KMS-11 (cell line): ENCODE results near the gene IKZF4.

Experiments used
- H2AFZ ChIP-seq: fragments of 200-600 bp; sonication (generic); 2 replicates; pipeline ENCODE4 v1.6.1; 2016; ENCODE audit warnings: antibody characterized with exemption, mixed run types, low read depth
- H3K27ac ChIP-seq: fragments of 200-600 bp; sonication (generic); 2 replicates; pipeline ENCODE4 v1.6.1; 2016; ENCODE audit warnings: mild to moderate bottlenecking, mixed run types
- H3K27me3 ChIP-seq: fragments of 200-600 bp; sonication (generic); 2 replicates; pipeline ENCODE4 v1.6.1; 2017; ENCODE audit warnings: mild to moderate bottlenecking, low read depth, mixed run types, moderate library complexity; ENCODE audit not compliant: insufficient read depth
- H3K36me3 ChIP-seq: fragments of 200-600 bp; sonication (generic); 2 replicates; pipeline ENCODE4 v1.6.1; 2017; ENCODE audit warnings: mild to moderate bottlenecking, mixed run types; ENCODE audit not compliant: insufficient read depth
- H3K4me1 ChIP-seq: fragments of 200-600 bp; sonication (generic); 2 replicates; pipeline ENCODE4 v1.6.1; 2016; ENCODE audit warnings: mild to moderate bottlenecking, low read depth, mixed run types; ENCODE audit not compliant: poor library complexity, severe bottlenecking
- H3K4me2 ChIP-seq: fragments of 200-600 bp; sonication (generic); 2 replicates; pipeline ENCODE4 v1.7.0; 2016; ENCODE audit warnings: mild to moderate bottlenecking, mixed run types
- H3K4me3 ChIP-seq: fragments of 200-600 bp; sonication (generic); IDR thresholded peaks from 2 replicates; pipeline ENCODE4 v1.6.1; 2017; ENCODE audit warnings: low read depth, low read length, mixed read lengths; ENCODE audit not compliant: insufficient read depth
- H3K79me2 ChIP-seq: fragments of 200-600 bp; sonication (generic); 2 replicates; pipeline ENCODE4 v1.6.1; 2016; ENCODE audit warnings: low read depth, mixed run types; ENCODE audit not compliant: insufficient read depth
- H3K9ac ChIP-seq: fragments of 200-600 bp; sonication (generic); 2 replicates; pipeline ENCODE4 v1.6.1; 2016; ENCODE audit warnings: mild to moderate bottlenecking, mixed run types
- H4K20me1 ChIP-seq: fragments of 200-600 bp; sonication (generic); 2 replicates; pipeline ENCODE4 v1.6.1; 2016; ENCODE audit warnings: mild to moderate bottlenecking, mixed run types; ENCODE audit not compliant: insufficient read depth
- CTCF ChIP-seq: fragments of 200-600 bp; sonication (generic); conservative IDR thresholded peaks from 2 replicates; pipeline ENCODE4 v1.6.1; 2017; ENCODE audit warnings: low read depth, mild to moderate bottlenecking, antibody characterized with exemption, low read length, moderate library complexity, mixed read lengths

IKZF4 gene

GRCh38 chr12:56078931-56079722 lies 58.3 kb downstream of the IKZF4 start:
- H3K36me3 ChIP-seq = no peaks in the 10 kb centered on the region
- no peak overlapping the region for H3K27ac ChIP-seq
- peaks cover 13% of the 10 kb centered on the region for H3K4me1 ChIP-seq
- peak overlapping the region; percentile 92 for H2AFZ ChIP-seq
- no peaks in the 10 kb centered on the region for H3K79me2 ChIP-seq
- peaks cover 33% of the 10 kb centered on the region; the same call in 1 of the 2 replicates for H3K27me3 ChIP-seq
- H3K4me2 ChIP-seq = peak overlapping the region; percentile 88
- TF ChIP-seq CTCF = peak; percentile 91
- no peak overlapping the region for H3K4me3 ChIP-seq
- no peaks in the 10 kb centered on the region for H4K20me1 ChIP-seq
- H3K9ac ChIP-seq = peak overlapping the region; percentile 24; the same call in 1 of the 2 replicates

GRCh38 chr12:56079723-56080555 lies 59.1 kb downstream of the IKZF4 start, which contains the start of gene ERBB3:
TSS of gene ERBB3 (plus strand) at chr12:56080165. CDS start at chr12:56080301, 136 bp downstream.
- H3K79me2 ChIP-seq = no peaks in the 10 kb centered on the region
- no peak within 1 kb of the TSS for H3K27ac ChIP-seq
- H3K27me3 ChIP-seq = peaks cover 33% of the 10 kb centered on the region; the same call in 1 of the 2 replicates
- peaks cover 13% of the 10 kb centered on the region for H3K4me1 ChIP-seq
- peak within 1 kb of the TSS; percentile 92 for H2AFZ ChIP-seq
- H4K20me1 ChIP-seq = no peaks in the 10 kb centered on the region
- H3K4me2 ChIP-seq = peak within 1 kb of the TSS; percentile 88
- TF ChIP-seq CTCF = no peak
- peak within 1 kb of the TSS; percentile 24; the same call in 1 of the 2 replicates for H3K9ac ChIP-seq
- H3K36me3 ChIP-seq = no peaks in the 10 kb centered on the region
- H3K4me3 ChIP-seq = no peak within 1 kb of the TSS

GRCh38 chr12:56080556-56081138 lies 59.8 kb downstream of the IKZF4 start:
- peak overlapping the region; percentile 88; the same call in 1 of the 2 replicates for H3K4me2 ChIP-seq
- H3K27me3 ChIP-seq = peaks cover 33% of the 10 kb centered on the region; the same call in 1 of the 2 replicates
- H3K4me1 ChIP-seq = peaks cover 13% of the 10 kb centered on the region
- H3K9ac ChIP-seq = no peak overlapping the region
- H3K27ac ChIP-seq = no peak overlapping the region
- H2AFZ ChIP-seq = peak overlapping the region; percentile 92
- no peak overlapping the region for H3K4me3 ChIP-seq
- no peaks in the 10 kb centered on the region for H3K36me3 ChIP-seq
- H3K79me2 ChIP-seq = no peaks in the 10 kb centered on the region
- no peaks in the 10 kb centered on the region for H4K20me1 ChIP-seq
- peak; percentile 33 for TF ChIP-seq CTCF
